ENCODE data around the gene POMGNT2. TPM values are rescaled to one million over a fixed set of nuclear protein-coding genes. Genes with fewer than 3 reads are reported as not detected.

Gene POMGNT2
- total RNA-seq, 4 donors from 2014 or later: 16.5 to 27.6 (median 23.5) TPM

GRCh38 chr3:43036621-43037423 lies 69.1 kb downstream of the POMGNT2 start:
- TF ChIP-seq CTCF (IDR thresholded peaks at IDR 0.05) (no peak), POLR2A (IDR thresholded peaks at IDR 0.05) (no peak)
- intact Hi-C loops (cut with DNase I; ENCODE audit: low total_unique reads): no loop called here
- H3K4me3 ChIP-seq (ENCODE audit: low read depth, poor library complexity, severe bottlenecking): no peak overlapping the region
- WGBS, 2 donors: 84 to 87% methylated on average over 9 of the region's 9 CpGs
- no peak for DNase-seq (ENCODE audit: low spot score in 2 of 2)

GRCh38 chr3:43035801-43036365 lies 70.0 kb downstream of the POMGNT2 start:
- intact Hi-C loops (cut with DNase I; ENCODE audit: low total_unique reads): no loop called here
- no peak for DNase-seq (ENCODE audit: low spot score in 2 of 2)
- WGBS, 2 donors: 79 to 87% methylated on average over 5 of the region's 5 CpGs
- TF ChIP-seq POLR2A (IDR thresholded peaks at IDR 0.05) (no peak), CTCF (IDR thresholded peaks at IDR 0.05) (no peak)
- no peak overlapping the region for H3K4me3 ChIP-seq (ENCODE audit: low read depth, poor library complexity, severe bottlenecking)

GRCh38 chr3:43034911-43035310 lies 71.0 kb downstream of the POMGNT2 start:
- intact Hi-C loops (cut with DNase I; ENCODE audit: low total_unique reads): no loop called here
- H3K4me3 ChIP-seq (ENCODE audit: low read depth, poor library complexity, severe bottlenecking): no peak overlapping the region
- 91 to 97% methylated on average over 4 of the region's 4 CpGs for WGBS, 2 donors
- no peak for DNase-seq (ENCODE audit: low spot score in 2 of 2)
- TF ChIP-seq CTCF (IDR thresholded peaks at IDR 0.05) (no peak), POLR2A (IDR thresholded peaks at IDR 0.05) (no peak)

- WGBS, 2 donors: 78% methylated on average over 4 of the region's 4 CpGs
- H3K4me3 ChIP-seq (ENCODE audit: low read depth, poor library complexity, severe bottlenecking): no peak overlapping the region
- TF ChIP-seq CTCF (IDR thresholded peaks at IDR 0.05) (no peak), POLR2A (IDR thresholded peaks at IDR 0.05) (no peak)
- intact Hi-C loops (cut with DNase I; ENCODE audit: low total_unique reads): no loop called here
- no peak for DNase-seq (ENCODE audit: low spot score in 2 of 2)
Observed at GRCh38 chr3:43034200-43034599, 71.7 kb downstream of the POMGNT2 start.

GRCh38 chr3:43032646-43033628 lies 72.9 kb downstream of the POMGNT2 start:
- no peak for DNase-seq (ENCODE audit: low spot score in 2 of 2)
- no peak overlapping the region for H3K4me3 ChIP-seq (ENCODE audit: low read depth, poor library complexity, severe bottlenecking)
- WGBS, 2 donors: 94% methylated on average over 18 of the region's 23 CpGs
- TF ChIP-seq CTCF (IDR thresholded peaks at IDR 0.05) (no peak), POLR2A (IDR thresholded peaks at IDR 0.05) (no peak)
- intact Hi-C loops (cut with DNase I; ENCODE audit: low total_unique reads): no loop called here
